Cardiac fibroblast (primary cell): ENCODE data around the gene CIDEB.

Source experiments
- DNase-seq, 2 donors: peaks; one replicate each; pipeline versions ENCODE4 v3.0.0 to v3.0.0-alpha.2; 2010; ENCODE audit warnings: low read depth in 2 of 2
- H3K4me3 ChIP-seq, 2 donors: replicated peaks in 1 of 2; 1 replicate in 1 of 2; 2 replicates in 1 of 2; pipeline ENCODE4 v1.5.1; 2011; ENCODE audit warnings: low read depth in 2 of 2, low read length in 2 of 2, mild to moderate bottlenecking in 2 of 2, moderate library complexity in 1 of 2
- TF ChIP-seq, protein P1 (sequence below): IDR thresholded peaks from one replicate; pipeline ENCODE4 v1.5.1; 2011; ENCODE audit warnings: low read depth, mild to moderate bottlenecking, low read length, inconsistent platforms

CIDEB gene

GRCh38 chr14:24282736-24283135 lies 25.0 kb downstream of the CIDEB start:
- no peak overlapping the region for H3K4me3 ChIP-seq
- TF ChIP-seq, protein P1, sequence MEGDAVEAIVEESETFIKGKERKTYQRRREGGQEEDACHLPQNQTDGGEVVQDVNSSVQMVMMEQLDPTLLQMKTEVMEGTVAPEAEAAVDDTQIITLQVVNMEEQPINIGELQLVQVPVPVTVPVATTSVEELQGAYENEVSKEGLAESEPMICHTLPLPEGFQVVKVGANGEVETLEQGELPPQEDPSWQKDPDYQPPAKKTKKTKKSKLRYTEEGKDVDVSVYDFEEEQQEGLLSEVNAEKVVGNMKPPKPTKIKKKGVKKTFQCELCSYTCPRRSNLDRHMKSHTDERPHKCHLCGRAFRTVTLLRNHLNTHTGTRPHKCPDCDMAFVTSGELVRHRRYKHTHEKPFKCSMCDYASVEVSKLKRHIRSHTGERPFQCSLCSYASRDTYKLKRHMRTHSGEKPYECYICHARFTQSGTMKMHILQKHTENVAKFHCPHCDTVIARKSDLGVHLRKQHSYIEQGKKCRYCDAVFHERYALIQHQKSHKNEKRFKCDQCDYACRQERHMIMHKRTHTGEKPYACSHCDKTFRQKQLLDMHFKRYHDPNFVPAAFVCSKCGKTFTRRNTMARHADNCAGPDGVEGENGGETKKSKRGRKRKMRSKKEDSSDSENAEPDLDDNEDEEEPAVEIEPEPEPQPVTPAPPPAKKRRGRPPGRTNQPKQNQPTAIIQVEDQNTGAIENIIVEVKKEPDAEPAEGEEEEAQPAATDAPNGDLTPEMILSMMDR = no peak
- no peak for DNase-seq

DNA sequence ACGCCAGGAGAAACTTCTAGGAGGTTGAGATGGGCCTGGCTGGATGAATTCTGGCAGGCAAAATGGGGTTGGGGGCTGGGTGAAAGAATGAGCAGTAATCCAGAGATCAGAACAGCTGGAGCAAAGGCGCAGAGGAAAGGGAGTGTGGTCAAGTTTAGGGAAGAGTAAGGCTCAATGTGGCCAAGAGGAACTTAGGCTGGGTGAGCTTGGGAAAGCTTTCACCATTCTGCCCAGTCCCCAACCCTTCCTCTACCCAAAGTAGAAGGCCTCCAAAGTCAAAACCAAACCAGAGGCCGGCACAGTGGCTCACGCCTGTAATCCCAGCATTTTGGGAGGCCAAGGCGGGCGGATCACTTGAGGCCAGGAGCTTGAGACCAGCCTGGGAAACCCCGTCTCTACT lies 26.1 kb downstream of the CIDEB start:
- DNase-seq = no peak
- TF ChIP-seq, protein P1 = no peak
- no peak overlapping the region for H3K4me3 ChIP-seq

DNA sequence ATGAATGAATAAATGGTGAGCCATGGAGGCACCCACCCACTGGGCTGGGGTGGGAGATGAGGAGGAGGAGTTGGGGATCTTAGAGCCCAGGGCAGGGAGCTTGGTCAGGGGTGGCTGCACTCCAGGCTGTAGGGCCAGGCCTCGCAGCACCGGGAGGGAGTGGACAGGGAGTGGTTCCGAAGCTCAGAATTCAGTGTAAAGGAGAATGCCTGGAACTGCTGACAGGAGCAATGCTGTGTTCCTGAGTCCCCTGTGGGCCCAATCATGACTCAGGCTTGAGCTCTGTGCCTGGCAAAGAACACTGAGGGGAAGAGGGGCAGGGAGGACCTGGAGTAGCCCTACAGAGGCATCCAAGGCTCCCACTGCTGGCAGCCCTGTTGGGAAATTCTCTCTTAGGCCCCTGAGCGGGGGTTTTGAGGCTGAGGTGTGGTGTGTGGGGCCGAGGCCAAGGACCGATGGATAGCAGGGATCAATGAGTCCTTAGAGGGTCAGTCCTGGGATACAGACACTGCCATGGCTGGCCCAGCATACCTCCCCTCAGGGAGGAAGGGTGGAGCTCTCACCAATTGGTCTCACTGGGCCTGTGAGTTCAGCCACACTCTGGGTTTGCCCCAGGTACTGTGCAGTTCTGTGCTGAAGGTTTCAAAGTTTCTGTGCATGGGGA lies 26.8 kb downstream of the CIDEB start:
- TF ChIP-seq, protein P1 = no peak
- peak; percentile 31 to 62 for DNase-seq
- no peak overlapping the region for H3K4me3 ChIP-seq

- TF ChIP-seq, protein P1 = peak; percentile 7
- H3K4me3 ChIP-seq = no peak overlapping the region
- DNase-seq = peak; percentile 19 to 20
Observed at GRCh38 chr14:24279301-24280186, 28.2 kb downstream of the CIDEB start.

DNA sequence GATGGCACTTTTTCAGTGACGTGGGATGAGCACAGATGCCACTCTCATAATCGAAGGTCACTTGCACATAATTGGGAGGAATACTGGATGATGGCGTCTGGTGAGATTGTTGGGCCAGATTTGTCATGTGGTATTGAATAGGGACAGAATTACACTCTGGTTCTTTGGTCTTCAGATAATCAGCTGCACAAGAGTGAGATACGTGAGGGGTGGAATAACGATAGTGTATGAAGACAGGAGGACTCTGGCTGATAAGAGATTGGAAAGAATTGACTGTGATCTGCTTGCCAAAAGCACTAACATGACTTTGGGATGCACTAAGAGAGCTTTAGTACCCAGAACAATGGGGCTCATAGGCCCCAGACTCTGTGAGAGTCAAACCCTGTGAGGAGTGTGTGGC lies 29.4 kb downstream of the CIDEB start:
- no peak for DNase-seq
- TF ChIP-seq, protein P1 = no peak
- no peak overlapping the region for H3K4me3 ChIP-seq

GRCh38 chr14:24277606-24278321 lies 30.0 kb downstream of the CIDEB start:
- TF ChIP-seq, protein P1 = no peak
- no peak overlapping the region for H3K4me3 ChIP-seq
- no peak for DNase-seq
